ENCODE measurements around the gene IMPACT.

The IMPACT gene, protein sequence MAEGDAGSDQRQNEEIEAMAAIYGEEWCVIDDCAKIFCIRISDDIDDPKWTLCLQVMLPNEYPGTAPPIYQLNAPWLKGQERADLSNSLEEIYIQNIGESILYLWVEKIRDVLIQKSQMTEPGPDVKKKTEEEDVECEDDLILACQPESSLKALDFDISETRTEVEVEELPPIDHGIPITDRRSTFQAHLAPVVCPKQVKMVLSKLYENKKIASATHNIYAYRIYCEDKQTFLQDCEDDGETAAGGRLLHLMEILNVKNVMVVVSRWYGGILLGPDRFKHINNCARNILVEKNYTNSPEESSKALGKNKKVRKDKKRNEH

DNA sequence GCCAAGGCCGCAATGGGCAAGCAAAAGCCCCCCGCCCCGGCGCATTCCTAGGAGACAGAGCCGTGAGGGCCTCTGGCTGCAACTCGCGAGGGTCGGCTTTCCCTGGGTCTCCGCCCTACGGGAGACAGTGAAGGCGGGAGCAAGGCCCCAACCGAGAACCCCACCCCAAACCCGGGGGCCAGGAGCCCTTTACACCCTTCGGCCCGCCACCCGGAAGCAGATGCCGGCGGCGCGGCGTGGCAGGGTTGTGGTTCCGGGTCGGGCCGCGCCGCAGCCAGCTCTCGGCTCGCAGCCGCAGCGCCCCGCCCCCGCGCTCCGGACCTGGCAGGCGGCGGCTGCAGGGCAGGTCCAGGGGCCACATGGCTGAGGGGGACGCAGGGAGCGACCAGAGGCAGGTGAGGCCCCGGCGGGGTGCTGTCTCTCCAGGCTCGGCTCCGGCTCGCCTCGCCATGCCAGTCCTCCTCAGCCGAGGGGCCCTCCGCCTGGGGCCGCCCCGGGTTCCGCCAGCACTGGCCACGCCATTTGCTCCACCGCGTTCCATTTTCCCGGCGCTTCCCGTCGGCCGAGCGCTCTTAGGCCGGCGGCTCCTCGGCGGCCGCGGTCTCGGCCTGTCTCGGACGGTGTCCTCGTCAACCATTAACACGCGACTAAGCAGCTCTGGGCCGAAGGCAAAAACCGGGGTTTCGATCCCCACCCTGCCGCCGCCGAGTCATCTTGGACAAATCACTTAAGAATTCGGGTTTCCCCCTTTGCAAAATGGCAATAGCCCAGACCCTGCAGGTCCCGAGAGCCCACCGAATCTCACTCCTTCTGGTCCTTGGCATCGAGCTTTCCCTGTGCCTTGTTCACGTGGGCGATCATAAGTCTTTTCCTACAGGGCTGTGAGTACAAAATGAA is at the start of gene IMPACT:
IMPACT (plus strand) TSS at position 273 of the 897 bp plus-strand sequence; CDS start at position 360, 87 bp downstream.
- DNase-seq = peak; percentile 82

- no peak for DNase-seq
Observed at GRCh38 chr18:24378598-24378997, 47.9 kb upstream of the IMPACT start.

DNA sequence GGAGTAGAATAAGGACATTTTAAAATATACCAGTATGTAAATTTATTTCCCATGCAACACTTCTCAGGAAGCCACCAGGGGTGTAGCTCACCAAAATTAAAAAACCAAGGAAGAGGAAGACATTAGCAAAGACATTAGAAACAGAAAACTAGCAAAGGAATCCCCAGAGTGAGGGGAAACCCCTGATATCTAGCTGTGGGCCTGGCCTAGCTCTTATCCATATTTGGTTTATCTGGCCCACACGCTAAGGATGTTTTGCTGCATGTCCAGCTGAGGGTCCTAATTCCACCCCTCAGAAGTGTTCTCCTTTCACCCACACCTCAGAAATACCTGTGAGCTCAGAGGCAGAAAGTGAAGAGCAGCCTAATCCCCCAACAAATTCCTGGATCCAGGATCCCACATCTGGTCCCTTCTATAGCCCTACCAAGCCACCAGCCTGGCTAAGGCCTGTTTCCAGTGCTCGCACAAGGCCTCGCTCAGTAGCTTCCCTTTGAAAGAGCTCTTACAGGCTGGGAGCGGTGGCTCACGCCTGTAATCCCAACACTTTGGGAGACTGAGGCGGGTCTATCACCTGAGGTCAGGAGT is 46.2 kb upstream of the IMPACT start:
- no peak for DNase-seq

- DNase-seq = no peak
Observed at GRCh38 chr18:24381126-24381525, 45.3 kb upstream of the IMPACT start.

DNA sequence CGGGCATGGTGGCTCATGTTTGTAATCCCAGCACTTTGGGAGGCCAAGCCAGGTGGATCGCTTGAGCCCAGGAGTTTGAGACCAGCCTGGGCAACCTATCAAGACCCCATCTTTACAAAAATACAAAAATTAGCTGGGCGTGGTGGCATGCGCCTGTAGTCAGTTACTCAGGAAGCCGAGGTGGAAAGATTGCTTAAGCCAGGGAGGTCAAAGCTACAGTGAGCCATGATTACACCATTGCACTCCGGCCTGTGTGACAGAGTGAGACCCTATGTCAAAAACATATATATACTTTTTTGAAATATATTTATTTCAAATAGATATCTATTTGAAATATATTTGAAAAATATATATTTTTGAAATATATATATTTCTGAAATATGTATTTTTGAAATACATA is 39.8 kb upstream of the IMPACT start:
- no peak for DNase-seq

- DNase-seq = no peak
Observed at GRCh38 chr18:24388957-24389356, 37.5 kb upstream of the IMPACT start.

DNA sequence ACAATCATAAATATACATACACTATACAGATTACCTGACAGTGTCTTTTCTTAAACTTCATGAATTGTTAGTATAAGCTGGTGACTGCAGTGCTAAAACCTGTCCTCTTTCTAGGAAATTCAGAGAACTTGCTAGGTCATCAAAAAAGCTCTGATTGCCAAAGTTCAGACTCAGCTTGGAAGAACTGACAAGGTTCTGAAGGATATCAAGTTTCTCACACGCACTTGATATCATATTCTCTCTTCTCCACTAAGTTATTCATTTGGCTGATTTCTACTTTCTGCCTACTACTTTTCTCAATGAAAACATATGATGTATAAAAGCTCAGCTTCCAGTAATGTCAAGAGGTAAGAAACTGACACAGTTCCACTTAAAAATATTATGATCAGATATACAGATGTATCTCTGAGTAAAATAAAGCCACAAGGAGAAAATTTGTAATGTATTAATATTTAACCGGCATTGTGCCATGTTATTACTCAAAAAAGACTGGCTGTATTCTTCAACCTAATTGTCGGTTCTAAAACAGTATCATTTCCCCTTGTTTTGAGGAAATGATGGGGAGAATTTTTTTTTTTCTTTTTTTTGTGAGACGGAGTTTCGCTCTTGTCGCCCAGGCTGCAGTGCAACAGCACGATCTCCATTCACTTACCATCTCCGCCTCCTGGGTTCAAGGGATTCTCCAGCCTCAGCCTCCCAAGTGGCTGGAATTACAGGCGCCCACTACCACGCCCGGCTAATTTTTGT is 31.2 kb upstream of the IMPACT start:
- no peak for DNase-seq

DNA sequence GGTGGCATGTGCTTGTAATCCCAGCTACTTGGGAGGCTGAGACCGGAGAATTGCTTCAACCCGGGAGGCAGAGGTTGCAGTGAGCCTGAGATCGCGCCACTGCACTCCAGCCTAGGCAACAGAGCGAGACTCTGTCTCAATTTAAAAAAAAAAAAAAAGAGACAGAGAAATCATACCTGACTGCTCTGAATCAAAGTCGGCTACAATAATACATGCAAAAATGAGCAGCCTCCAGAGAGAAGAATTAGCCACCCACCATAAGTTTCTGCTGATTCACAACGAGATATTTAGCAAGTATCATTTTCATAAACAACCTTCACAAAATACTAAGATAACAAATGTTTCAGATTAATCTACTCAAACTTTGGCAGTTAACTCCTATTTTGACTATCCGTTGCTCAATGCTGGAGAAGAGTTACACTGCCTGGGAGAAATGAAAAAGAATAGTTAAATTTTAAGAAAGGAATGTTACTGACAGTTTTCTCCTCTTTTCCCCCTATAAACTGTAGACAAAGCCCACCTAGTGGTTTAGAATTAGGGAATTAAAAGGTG is 30.3 kb upstream of the IMPACT start:
- DNase-seq = no peak

DNA sequence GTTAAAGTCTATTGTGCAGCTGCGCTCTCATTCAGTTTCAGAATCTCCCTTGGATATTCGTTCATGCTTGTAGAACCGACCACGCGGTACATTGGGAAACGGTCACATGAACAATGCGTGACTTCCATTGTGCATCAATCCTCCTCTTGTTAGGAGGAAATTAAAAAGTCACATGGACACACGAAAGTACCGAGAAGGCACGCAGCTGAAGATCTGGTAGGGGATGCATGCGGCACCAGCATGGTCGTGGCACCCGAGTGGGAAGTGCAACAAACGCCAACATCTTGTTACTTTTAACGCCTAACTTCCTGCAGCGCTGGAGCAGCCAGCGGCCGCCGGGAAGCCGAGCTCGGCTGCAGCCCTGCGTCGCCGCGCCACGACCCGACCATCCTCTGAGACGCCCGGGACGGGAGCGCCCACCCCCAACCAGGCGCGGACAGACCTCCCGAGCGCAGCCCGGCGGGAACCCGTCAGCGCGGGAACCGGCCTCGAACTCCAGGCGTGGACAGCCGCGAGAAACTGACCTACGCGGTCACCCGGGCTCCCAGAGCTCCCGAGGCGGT is 29.3 kb upstream of the IMPACT start:
- peak; percentile 27 for DNase-seq

- DNase-seq = peak; percentile 85
Observed at GRCh38 chr18:24397694-24398368, 28.6 kb upstream of the IMPACT start, which contains the start of gene OSBPL1A. Gene OSBPL1A, minus strand, starts transcription at chr18:24397824. Its CDS starts 20,291 bp downstream, at chr18:24377533.

- no peak for DNase-seq
Observed at GRCh38 chr18:24398540-24398939, 27.9 kb upstream of the IMPACT start.

- DNase-seq = no peak
Observed at GRCh38 chr18:24400587-24400986, 25.9 kb upstream of the IMPACT start.

- DNase-seq = no peak
Observed at GRCh38 chr18:24402209-24402785, 24.2 kb upstream of the IMPACT start.

DNA sequence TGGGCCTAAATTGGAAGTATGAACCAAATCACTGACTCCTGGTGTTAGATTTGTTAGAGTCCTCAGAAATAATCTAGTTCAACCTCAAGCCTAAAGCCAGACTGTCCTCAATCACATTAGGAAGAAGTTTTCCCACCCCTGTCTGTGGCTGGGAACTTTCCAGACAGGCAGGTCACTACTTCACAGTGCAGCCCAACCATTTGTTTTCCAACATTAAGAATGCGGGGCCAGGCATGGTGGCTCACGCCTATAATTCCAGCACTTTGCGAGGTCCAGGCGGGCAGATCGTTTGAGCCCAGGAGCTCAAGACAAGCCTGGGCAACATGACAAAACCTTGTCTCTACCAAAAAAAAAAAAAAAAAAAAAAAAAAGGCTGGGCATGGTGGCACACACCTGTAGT is 23.4 kb upstream of the IMPACT start:
- DNase-seq = no peak

GRCh38 chr18:24404591-24404990 is 21.9 kb upstream of the IMPACT start:
- DNase-seq = no peak

- no peak for DNase-seq
Observed at GRCh38 chr18:24408496-24408895, 18.0 kb upstream of the IMPACT start.

DNA sequence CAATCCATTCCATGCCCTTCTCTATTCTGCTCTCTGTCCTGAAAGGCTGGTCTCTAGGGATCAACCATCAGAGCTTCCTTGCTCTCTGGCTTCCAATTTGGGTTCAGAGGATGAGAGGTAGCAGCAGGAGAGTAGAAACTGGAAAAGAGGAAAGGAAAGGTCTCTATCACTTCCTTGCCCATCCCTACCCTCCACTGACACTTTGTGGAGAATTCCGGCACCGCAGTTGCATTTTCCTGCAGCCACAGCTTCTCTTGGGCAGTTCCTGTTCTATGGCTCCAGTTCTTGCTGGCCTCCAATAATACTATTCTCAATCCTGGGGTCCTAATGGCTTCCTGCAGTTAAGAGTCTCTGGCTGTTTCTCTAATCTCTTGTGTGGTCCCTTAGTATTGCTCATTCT is 13.3 kb upstream of the IMPACT start:
- DNase-seq = no peak

DNA sequence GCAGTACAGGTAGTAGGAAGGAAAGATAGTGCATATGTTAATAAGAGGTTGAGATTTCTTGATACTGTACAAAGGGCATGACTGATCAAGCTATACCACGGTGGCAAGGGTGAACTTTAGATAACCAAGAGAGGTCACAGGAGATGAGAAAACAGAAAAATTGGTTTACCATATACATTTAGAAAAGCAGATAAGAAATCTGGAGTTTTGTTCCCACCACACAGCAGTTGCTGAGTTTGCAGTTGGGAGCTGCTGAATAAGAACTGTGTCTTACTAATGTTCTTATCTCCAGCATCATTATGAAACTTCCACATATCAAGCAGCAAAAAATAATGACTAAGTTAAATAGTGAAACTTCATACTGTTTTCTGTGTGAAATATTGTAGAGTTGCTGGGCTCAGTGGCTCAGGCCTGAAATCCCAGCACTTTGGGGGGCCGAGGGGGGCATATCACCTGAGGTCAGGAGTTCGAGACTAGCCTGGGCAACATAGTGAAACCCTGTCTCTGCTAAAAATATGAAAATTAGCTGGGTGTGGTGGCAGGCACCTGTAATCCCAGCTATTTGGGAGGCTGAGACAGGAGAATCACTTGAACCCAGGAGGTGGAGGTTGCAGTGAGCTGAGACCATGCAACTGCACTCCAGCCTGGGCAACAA is 12.0 kb upstream of the IMPACT start:
- no peak for DNase-seq

- no peak for DNase-seq
Observed at GRCh38 chr18:24417480-24417879, 9.0 kb upstream of the IMPACT start.

DNA sequence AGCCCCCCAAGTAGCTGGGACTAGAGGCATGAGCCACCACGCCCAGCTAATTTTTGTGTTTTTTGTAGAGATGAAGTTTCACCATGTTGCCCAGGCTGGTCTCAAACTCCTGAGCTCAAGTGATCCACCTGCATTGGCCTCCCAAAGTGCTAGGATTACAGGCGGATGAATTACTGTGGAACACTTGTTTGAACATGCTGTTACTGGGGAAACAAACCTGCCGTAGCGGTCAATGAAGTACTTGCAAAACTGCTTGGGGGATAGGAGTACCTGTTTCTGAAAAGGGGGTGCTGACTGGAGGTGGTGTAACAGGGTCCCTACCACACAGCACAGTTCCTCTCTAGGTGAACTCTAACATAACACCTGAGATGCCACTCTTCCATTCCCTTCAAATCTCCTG is 5.9 kb upstream of the IMPACT start:
- DNase-seq = no peak

GRCh38 chr18:24421831-24422230 is 4.6 kb upstream of the IMPACT start:
- no peak for DNase-seq

Data from CD4-positive, alpha-beta T cell treated with Interleukin-12 subunit alpha and Interleukin-12 subunit beta, for 1 hour (primary cell).